HG03439 (cell line): ENCODE results near the gene HSPA12B.

Experiments used
- ATAC-seq: cut with Tn5 transposase; IDR thresholded peaks from one replicate; pipeline ENCODE4 v1.9.1; 2021; ENCODE audit warnings: mild to moderate bottlenecking, moderate library complexity; ENCODE audit not compliant: unreplicated experiment

Gene HSPA12B

DNA sequence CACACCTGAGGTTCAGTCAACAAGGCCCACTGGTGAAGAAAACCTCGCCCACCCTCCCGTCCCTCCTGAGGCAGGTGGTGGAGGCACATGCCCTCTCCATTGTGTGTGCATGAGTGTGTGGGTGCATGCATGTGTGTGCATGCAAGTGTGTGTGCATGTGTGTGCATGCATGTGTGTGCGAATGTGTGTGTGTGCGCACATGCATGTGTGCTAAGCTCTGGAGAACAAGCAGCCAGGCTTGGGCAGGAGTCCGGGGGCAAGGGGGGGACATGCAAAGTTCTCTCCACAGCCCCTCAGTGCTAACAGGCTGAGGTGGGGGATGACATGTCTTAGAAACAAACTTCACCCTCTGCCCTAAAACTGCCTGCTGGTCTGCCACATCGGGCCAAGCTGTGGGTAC, 3.1 kb upstream of the HSPA12B start:
- no peak for ATAC-seq

DNA sequence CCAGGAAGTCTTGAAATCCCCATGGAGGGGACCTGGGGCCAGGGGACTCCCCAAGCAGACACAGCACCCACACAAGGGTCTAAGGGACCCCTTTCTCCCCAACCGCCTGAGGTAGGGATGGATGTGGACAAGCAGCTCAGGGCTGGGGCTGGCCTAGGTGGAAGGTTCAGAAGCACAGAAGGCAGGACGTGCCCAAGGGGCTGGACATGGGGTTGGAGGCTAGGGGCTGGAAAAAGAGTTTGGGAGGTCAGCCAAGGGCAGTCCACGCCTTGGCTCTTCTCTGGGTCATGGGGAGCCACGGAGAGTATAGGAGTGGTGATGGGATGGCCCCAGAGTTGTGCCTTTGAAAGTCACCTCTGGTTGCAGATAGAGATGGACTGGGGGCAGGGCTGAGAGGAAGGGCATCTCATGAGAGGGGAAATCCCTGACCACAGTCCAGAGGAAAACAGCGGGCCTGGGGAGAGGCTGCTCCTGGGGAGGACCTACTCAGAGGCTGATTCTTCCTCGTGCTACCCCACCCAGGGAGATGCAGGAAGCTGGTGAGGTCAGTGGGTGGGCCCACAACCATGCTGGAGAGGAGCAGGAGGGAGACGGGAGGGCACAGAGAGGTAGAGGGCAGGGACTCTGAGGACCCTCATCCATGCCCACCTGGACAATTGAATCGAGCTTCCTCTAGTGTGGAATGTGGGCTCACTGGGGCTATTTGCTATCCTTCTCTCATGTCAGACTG, 2.5 kb upstream of the HSPA12B start:
- no peak for ATAC-seq

DNA sequence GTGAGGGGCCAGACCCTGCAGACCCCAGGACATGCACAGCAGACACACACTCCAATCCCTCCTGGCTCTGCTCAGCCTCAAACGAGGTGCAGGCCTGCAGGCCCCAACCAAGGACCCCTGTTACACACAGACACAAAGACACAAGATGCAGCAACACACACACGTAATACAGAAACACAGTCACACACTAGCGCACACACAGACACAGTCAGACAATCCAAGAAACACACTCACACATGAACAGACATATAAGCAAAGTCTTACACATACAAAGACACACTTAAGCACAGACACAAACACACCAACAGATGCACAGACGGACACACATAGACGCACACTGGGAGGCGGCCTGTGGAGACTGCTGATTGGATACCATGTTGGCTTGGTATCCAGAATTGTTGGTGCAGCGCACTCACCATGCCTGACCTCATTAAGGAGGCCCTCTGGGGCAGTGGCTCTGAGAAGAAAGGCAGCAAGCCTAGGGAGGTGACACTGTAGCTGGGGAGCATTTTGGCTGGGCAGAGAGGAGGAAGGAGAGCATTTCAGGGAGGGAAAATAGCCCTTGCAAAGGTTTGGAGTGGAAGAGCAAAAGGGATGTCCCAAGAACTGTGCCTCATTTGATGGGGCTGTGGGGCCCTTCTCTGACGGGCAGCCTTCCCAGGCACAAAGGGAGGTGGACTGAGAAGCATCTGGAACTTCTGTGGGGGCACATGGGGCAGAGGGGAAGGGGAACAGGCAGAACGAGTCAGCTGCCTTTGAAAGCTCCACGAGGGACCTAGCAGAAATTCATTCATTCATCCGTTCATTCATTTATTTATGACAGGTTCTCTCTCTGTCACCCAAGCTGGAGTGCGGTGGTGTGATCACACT, 1.4 kb upstream of the HSPA12B start:
- no peak for ATAC-seq

DNA sequence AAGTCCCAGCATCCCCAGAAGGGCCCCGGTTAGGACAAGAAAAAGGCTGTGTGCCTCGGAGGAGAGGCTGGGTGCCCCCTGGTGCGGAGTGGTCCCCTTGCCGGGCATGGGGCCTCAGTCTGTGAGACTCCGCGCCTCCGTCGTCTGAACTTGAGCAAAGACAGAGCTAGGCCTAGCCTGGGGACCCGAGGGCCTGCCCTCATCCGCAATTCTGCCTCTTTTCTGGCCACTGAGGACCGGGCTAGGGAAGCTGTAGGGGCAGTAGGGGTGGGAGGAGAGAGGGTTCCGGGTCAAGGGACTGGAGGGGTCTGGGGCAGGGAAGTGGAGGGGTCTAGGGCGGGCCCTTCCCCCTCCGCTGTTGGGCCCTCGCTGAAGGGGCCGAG, 550 bp upstream of the HSPA12B start:
- ATAC-seq, result no peak

DNA sequence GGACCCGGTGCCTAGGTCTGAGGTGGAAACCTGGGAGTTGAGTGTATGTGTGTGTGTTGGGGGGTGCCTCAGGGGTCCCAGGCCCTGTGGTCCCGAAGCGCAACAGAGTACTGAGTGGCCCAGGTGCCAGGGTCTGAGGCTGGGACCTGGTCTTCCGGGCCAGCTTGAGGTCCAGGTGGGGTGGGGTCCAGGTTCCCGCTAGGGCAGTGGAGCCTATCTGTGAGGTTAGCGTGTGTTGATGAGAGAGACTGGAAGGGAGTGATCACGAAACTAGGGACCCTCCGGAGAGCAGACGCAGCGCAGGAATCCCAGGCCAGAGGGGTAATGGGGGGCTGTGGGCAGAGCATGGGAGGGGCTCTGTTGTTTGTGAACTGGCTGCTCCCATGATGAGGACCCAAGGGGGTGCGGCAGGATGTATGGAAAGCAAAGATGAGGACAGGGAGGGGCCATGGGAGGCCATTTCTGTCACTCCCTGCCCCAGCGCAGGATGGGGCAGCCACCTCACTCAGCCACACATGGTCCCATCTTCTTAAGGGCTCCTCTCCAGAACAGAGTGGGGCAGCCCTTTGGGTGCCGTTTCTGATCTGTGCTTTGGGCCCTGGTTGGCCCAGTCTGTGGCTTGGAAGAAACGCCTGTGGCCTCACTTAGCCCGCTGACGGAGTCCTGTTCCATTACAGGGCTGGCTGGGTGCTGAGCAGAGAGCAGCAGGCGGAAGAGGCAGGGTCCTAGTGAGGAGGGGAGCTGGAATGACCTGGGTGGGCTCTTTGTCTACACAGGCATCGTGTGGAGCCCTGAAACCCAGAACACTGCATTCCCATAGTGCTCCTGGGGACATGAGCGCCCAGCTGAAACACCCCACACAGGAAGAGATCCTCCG, 872 bp downstream of the HSPA12B start:
- ATAC-seq, result no peak

DNA sequence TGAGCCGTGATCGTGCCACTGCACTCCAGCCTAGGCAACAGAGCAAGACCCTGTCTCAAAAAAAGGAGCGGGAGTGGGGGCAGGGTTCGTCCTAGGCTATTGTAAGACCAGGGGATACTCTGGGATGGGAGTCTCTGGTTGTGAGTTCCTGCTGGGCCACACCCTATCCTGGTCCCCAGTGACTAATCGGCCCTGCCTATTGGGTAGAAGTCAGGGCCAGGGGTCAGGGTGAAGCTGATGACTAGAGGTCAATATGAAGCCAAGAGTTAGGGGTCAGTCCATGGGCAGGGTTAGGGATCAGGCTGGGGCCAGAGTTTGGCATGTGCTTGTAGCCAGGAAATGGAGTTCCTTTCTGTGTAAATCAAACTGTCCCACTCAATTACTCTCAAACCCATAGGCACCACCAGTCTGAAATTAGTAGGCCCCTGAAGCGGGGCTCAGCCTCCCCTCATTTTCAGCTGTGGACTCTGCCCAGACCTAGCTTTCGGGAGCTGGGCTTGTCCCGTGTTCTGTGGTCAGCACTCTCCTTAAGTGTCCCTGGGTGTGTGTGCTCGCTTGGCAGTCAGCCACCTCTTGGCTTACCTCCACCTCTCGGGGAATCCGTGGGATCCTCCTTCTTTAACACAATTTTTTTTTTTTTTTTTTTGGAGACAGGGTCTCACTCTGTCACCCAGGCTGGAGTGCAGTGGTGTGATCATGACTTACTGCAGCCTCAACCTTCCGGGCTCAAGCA, 1.8 kb downstream of the HSPA12B start:
- no peak for ATAC-seq

DNA sequence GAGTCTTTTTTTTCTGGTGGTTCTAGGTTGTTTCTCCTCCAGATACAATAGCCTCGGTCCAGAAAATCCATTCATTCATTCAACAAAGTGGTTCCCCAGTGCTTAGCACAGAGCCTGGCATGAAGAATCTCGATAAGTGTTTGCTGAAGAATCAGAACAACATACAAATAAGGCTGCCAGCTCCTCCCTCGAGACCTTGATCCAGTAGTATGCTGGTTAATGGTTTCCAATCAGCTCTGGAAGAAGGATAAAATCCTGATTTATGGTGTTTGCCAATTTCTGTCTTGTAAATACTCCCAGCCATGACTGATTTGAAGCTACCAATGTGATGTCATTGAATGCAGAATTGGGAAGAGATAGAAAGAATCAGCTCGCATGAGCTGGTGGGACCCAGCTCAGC, 3.3 kb downstream of the HSPA12B start:
- ATAC-seq, result no peak

DNA sequence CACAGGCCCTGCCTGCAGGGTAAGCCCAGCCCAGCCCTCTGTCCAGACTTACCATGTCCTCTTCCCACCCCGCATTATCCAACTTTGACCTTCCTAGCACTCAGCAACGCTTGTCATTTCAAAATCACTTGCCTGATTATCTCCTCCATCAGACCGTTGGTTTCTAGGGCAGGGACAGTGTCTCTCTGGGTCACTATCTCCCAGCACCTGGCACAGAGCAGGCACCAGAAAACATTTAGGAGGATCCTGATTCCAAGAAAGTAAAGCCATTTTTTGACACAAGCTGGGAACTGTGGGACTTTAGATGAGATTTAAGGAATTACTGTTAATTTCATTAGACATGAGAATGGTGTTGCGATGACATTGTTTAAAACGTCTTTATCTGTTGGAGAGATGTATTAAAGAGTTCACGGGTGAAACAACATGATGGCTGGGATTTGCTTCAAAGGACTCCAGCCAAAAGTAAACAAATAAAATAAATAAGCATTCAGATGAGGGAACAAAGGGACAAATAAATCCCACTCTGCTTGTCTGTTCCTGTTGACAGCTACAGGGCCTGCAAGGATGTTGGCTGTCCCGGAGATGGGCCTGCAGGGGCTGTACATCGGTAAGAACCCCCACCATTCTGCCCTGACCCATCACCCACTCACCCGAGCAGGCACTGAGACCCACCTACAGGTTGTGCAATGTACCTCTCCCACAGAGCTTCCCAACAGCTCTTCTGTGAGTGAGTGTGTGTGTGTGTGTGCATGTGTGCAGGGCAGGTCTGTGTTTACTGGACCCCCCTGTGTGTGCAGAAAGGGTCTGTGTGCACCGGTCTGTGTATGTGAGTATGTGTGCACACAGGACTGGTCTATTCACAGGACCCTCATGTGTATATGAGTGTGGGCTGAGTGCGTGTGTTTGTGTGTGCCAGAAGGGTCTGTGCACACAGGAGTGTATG, 5.9 kb downstream of the HSPA12B start:
- ATAC-seq, result no peak

DNA sequence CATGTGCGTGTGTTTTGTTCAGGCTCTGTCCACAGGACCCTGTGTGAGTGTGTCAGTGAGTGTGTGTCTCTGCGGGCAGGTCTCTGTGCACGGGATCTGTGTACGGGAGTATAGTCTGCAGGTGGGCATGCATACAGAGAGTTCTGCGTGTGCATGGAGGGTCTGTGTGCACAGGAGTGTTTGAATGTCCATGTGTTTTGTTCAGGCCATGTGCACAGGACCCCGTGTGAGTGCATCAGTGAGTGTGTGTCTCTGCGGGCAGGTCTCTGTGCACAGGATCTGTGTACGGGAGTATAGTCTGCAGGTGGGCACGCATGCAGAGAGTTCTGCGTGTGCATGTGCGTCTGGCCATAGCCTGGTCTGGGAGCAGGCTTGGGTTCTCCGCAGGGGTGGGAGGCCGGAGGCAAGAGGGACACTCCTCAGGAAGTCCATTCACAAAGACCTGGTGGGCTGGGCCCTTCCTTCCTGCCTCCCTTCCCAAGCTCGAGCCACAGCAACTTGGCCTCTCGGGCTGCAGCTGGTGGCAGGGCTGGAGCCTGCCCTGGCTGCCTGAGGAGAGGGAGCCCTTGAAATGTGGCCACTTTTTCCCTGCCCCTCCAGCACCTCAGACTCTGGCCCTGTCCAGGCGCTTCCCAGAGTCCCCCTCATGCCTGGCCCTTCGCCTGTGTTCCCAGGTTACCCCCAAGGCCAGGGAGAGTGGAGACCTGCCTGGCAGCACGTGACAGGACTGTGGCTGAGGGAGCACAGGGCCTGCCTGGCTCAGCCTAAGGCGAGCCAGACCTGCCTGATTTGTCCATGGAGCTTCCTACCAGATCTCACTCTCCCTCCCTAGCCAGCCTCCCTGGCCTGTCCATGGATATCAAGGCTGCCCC, 6.8 kb downstream of the HSPA12B start:
- ATAC-seq, result no peak

DNA sequence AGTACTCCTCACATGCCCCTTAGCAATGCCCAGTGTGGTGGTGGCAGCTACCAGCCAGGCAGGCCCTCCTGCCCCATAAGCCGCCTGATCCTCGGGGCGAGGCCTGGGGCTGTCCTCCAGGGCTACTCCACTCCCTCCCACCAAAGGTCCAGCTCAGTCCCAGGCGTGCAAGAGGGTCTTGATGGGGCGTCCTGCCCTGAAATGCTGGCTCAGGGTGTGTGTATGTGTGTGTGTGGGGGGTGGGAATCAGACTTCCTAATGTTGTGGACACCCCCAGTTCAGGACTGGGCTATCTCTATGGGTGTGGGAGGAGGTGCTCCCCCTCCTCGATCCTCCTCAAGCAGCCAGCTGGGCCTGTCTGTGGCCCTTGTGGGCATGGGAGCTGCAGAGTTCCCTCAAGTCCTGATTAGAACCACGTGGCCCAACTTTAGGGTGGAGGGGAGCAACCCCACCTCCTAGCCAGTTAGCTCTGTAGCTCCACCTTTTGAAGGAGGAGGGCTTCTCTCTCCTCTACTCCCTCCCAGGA, 7.5 kb downstream of the HSPA12B start:
- ATAC-seq, result no peak

DNA sequence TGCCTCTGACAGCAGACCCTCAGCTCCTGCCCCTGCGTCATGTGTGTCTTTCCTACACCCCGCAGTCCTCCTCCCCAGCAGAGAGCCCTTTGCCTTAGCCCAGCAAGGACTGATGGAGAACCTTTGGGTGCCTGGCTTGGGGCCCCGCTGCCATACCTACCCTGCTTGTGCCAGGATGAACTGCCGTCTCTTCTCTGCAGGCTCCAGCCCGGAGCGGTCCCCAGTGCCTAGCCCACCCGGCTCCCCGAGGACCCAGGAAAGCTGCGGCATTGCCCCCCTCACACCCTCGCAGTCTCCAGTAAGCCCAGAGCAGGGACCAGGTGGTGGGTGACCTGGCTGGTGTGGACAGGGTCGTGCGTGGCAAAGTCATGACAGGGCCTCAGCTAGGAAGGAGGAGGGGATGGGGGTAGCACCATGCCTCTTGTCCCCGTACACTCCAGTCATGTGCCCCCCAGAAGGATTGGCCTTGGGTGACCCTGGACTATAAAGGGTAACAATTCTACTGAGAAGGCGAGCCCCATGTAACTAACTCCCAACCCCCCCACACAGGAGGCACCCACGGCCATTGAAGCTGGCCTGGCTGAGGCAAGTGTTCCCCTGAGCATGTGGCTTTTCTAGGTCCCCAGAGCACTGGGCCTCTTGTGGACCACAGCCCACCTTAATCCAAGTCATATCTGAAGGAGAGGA, 8.3 kb downstream of the HSPA12B start:
- no peak for ATAC-seq

DNA sequence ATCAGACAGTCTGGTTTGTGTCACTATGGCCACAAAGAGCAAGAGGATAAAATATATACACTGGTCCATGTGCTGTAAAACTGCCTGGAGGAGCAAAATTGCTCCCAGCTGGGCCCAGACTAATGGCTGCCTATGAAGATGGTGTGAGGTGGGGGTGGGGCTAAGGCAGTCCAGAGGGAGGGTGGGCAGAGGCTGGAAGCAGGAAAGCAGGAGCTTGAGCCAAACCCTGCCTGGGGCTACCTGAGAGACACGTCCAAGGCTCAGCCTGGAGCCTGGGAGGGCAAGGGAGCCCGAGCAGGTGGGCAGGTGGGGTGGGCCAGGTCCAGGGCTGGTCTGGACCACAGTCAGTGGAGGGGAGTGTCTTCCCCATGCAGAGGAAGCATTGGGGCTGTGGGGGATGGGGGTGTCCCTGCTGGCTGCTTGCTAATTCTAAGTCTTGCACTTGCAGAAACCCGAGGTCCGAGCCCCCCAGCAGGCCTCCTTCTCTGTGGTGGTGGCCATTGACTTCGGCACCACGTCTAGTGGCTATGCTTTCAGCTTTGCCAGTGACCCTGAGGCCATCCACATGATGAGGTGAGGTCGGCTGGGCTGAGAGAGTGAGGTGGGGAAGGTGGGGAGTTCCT, 9.5 kb downstream of the HSPA12B start:
- no peak for ATAC-seq

DNA sequence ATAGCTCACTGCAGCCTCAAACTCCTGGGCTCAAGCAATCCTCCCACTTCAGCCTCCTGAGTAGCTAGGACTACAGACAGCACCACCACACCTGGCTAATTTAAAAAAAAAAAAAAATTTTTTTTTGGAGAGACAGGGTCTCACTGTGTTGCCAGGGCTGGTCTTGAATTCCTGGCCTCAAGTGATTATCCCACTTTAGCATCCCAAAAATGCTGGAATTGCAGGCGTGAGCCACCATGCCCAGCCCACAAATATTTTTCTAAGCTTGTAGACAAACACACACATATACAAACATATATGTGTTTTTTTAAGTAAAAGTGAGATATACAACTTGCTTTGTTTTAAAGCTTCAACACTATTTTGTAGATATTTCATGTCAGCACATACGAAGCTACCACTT, 10.8 kb downstream of the HSPA12B start:
- ATAC-seq, result no peak

DNA sequence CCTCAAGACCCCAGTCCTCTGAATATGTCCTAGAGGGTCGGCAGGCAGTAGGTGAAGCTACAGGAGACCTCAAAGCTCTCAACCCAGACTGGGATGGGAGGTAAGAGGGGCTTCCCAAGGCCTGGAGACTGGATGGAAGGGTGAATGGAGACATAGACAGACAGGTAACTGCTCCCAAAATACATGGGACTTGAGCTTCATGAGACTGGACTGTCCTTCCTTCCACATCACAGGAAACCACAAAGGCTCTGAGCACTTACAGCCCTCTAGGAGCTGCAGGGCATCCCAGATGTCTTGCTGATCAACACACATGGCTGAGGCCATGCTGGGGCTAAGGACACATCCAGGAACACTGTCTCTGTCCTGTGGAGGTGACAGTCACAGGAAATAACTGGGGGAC, 11.6 kb downstream of the HSPA12B start:
- ATAC-seq, result no peak

DNA sequence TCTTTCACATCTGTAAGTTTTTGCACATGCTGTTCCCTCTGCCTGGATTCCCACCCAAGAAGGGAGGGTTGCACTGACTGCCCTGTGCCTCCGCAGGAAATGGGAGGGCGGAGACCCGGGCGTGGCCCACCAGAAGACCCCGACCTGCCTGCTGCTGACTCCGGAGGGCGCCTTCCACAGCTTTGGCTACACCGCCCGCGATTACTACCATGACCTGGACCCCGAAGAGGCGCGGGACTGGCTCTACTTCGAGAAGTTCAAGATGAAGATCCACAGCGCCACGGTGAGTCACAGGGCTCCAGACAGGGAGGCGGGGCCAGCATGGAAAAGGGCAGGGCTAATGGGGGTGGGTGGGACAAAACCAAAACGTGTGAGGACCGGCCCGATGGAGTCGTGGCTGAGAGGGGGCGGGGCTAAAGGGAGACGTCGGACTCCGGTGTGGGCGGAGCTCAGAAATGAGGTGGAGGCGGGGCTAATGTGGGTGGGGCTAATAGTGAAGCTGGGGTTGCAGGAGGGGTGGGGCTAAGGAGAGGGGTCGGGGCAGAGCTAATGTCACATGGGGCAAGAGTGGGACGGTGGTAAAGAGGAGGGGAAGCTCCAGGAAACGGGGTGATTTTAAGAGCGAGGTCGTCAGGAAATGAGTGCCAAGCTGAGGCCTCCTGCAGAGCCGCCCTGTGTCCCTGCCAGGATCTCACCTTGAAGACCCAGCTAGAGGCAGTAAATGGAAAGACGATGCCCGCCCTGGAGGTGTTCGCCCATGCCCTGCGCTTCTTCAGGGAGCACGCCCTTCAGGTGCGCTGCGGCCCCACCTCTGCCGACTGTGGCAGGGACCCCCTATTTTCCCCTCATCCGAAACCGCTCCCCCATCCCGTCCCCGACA, 12.6 kb downstream of the HSPA12B start:
- no peak for ATAC-seq

DNA sequence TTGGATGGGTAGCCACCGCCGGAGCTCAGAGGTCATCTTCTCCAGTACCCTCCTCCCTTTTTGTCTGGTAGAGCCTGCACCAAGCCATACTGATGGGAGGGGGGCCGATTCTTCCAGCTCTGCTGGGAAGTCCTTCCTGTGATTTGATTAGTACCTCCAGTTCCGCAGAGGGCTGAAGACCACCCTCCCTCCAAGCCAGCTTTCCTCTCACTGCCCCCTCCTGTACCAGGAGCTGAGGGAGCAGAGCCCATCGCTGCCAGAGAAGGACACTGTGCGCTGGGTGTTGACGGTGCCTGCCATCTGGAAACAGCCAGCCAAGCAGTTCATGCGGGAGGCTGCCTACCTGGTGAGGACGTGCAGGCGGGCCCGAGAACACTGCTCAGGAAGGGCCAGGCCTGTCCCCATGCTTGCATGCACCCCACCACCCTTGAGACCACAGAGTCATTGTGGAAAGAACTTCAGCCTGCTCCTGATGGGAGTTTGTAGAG, 13.2 kb downstream of the HSPA12B start:
- no peak for ATAC-seq
